NAMALWA (cell line): ENCODE data around the gene TTC7B.

Experiments
- DNase-seq: peaks from one replicate; pipeline ENCODE4 v3.0.0-alpha.2; 2015; ENCODE audit warnings: low spot score

Gene TTC7B

DNA sequence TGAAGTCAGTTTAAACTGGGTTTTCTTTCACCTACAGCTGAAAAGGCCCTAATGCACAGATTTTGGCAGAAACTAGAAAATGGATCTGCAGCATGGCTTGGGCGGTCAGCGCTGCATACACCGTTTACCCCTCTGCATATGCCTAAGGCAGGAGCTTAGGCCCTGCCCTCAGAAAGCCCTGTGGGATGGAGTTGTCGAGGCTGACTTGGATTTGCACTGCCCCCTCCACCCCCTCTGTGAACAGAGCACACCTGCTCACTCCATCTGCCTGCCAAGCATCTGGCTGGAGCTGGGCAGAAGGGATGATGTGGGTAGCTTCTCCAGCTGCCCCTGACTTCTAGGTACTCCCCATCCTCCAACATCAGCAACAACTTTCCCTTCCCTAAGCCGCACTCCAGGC is 41.9 kb downstream of the TTC7B start:
- no peak for DNase-seq

DNA sequence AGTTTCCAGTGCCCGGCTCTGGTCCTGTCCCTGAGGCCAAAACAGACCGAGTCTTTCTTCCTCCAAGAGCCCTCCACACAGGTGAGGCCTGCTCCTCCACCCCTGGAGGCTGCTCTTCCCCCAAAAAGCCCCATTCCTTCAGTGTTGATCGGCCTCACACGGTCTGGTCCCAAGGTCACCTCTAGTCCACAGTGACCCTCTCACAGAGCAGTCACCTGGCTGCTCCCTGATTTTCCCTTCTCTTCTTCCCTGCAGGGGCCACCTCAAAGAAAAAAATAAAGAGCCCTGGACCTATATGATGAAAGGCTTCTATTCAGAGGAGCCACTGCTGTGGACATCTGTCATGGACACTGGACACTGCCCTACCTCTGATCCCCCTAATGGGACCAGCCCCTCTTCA is 42.5 kb downstream of the TTC7B start:
- DNase-seq = no peak

DNA sequence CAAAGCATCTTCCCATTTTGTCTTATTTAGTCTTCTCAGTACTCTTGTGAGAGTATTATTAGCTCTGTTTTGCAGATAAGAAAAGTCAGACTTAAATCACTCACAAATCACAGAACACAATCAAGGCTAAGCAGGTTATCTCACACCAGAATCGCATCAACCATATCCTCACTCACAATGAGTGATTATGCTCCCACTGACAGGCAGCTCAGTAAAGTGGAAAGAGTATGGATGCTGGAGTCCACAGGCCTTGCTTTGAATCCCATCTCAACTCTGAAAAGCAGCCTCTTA is 43.1 kb downstream of the TTC7B start:
- no peak for DNase-seq

DNA sequence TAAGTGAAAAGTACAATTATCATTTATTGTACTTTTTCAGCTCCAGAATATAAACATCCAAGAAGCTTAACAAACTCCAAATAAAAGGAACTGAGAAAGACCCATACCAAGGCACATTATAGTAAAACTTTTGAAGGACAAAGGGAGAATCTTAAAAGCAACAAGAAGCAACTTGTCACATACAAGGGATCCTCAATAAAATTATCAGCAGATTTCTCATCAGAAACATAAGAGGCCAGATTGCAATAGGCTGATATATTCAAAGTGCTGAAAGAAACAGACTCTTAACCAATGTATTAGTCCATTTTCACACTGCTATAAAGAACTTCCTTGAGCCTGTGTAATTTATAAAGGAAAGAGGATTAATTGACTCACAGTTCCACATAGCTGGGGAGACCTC is 48.3 kb downstream of the TTC7B start:
- no peak for DNase-seq

DNA sequence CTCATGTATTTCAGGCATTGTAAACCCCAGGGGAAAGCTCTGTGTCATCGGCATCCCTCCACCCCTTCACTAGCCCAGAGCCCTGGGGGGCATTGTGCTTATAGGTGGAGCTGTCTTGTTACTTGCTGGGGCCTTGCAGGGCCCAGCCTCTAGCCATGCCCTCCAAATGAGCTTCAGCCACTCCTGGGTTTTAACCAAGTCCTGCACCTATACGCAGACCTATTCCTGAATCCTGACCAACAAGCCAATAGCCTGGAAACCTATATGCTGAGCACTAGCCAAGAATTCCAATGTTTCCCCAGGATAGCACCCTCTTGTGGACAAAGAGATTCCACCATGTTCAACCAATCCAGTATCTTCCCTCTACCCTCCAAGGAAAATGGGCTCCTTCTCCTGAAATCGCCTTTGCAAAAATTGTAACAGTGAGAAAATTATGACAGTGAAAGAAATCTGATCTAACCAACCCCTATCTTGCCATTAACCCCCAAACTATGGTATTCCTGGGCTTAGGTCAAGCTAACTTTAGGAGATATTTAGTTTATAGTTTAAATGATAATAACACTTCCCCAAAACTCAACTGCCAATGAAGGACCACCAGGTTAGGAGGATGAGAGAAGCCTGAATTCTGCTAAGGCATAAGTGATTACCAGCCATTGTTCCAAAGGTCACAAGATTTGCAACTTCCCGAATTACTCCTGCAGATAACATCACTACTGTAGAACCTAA is 55.5 kb downstream of the TTC7B start:
- peak; percentile 21 for DNase-seq

DNA sequence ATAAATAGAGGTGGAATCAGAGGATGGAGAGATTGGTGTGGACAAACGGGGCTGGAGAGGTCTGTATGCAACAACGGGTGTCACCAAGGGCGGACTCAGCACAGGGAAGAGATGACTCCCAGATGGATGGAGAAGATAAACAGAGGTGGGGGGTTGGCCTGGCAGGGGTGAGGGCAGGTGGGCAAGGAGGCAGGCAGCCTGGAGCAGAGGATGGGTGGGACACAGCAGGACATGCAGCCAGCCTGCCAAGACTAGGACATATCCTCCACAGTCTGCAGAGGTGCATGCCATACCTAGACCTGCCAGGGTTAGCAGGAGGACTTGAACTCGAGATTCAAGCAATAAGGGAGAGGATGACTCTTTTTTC is 56.2 kb downstream of the TTC7B start:
- no peak for DNase-seq

DNA sequence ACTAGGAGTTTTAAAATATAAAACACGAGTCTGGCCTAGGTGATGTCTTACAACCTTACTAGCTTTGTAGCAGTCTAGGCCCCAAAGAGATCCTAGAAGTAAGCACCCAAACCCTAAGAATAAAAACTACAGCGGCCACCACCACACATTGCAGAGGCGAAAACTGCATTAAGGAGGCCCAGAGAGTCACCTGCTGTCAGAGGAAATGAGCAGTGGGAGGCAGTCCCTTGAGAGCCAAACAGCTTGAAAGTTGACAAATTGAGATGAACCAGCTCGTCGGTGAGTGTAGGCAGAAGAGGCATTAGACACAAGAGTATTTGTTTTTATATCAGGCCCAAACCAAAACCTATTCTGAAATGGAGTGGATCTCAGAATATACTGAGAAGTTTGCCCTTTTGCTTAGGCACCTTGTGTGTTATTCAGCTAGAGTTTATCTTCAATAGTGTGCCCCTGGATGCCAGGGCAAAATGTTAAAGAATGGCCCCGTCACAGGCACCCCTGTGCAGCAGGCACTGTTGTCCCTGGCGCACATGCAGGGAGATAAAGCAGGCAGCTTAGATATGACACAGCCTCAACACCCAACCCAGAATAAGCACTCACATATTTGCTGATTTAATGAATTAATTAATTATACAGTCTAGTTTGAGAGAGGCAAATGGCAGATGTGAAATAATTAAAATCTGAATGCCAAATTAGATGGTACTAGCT is 56.7 kb downstream of the TTC7B start:
- peak; percentile 47 for DNase-seq

DNA sequence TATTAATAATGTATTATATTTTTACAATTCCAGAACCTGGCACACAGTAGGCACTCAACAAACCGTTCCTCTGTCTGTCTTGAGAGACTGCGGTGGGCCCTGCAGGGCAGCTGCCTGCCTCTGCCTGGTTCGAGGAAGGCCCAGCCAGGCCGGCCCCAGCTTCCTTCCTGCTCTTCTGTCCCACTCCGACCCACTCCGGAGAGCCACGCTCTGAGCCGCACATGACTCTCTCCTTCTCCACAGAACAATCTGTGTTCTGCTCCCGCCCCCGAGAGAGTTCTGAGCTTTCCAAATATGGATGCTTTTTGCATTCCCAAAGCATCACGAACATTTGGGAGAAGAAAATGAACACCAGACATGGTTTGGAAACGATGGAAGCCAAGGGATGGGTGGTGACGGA is 57.3 kb downstream of the TTC7B start:
- no peak for DNase-seq

DNA sequence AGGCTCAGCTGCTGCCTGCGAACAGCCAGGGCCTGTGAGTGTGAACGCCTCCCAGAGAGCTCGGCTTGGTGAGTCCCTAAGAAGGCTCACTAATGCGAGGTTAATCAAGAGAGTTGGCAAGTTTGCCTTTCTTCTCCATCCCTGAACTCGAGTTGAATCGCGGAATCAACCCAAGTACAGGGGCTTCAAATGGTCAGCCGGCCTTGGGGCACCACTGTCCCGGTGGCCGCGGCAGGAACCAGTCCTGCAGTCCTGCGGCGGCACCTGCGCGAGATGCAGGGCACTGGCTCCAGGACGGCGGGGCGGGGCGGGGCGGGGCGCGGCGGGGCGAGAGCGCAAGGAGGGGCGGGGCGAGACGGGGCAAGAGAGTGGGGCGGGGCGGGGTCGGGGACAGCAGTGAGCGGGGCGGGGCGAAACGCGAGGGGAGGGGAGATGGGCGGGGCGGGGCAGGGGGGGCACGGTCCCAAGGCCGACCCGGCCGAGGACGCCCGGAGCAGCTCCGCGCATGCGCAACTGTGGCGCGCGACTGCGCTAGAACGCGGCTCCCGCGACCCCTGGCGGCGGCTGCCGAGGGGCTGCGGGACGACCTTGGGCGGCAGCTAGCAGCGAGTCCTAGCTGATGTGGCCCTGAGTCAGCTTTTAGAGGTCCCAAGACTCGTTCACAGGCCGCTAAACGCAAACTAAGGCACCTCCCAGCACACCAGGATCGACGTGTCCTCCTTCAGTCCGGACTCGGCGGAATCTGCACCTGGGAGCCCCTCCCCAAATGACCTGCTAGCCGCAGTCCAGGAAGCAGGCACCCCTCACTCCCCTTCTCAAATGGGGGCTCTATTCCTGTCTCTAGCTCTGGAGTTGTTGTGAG is 58.0 kb downstream of the TTC7B start:
- DNase-seq = peak; percentile 95

DNA sequence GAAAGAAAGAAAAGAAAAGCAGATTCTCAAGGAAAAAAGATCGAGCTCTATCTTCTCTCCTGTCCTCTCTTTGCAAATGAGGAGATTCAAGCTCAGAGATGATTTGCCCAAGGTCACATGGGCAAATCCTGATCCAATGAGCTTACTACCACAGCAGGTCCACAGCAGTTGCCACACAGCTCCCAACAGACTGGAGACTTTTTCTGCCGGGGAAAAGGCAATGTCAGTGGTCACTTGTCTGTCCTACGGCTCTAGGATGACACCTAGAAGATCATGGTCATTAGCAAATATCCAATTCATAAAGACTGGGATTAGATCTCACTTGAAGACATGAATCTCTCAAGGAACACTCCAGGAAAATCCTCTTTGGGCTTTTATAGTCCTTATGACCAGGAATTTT is 58.8 kb downstream of the TTC7B start:
- DNase-seq = peak; percentile 13

DNA sequence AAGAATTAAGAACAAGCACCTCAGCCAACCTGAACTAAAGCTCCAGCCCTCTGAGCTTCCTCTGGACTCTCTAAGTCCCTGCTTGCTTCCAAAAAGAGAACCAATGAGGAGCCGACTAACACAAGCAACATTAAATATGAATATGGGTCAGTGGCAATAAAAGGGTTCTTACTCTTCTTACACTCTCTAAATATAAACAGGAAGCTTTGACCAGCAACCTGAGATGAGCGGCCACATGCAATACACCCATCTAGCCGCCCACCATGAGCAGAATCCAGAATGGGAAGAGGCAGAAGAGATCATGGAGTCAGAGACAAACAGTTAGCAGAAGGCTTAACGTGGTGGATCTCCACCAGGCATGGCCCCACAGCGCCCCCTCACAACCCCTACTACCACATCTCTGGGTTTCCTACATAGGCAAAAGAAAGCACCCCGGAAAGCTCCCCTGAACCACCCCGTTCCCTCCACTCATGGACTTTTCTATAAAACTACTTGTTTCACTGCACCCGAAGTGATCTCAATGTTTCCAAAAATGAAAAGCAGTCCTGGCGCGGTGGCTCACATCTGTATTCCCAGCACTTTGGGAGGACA is 59.4 kb downstream of the TTC7B start:
- peak; percentile 22 for DNase-seq

DNA sequence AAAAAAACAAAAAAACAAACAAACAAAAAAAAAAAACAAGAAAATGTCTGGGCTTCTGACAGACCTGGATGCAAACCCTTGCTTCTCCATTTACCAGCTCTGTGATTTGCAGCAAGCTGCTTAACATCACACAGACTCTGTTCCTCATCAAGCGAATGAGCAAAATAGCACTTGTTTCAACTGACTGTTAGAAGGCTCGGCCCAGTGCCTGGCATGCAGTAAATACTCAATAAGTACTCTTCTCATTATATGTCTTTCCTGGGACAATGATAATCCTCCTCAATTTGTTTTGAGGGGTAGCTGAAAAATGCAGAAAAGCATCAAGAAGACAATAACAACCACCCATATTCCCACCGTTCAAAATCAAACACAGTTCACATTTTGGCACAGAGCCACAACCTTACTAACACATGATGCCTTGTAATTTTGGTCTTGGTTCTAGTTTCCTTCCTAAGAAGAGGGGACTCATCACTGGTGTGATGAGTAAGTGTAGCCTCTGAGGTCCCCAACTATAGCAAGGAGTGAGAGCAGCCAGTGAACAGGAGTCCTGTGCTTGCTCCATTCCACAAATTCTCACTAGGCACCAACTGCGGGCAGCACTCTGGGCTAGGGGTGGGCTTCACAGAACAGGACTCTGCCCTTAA is 60.4 kb downstream of the TTC7B start:
- no peak for DNase-seq

DNA sequence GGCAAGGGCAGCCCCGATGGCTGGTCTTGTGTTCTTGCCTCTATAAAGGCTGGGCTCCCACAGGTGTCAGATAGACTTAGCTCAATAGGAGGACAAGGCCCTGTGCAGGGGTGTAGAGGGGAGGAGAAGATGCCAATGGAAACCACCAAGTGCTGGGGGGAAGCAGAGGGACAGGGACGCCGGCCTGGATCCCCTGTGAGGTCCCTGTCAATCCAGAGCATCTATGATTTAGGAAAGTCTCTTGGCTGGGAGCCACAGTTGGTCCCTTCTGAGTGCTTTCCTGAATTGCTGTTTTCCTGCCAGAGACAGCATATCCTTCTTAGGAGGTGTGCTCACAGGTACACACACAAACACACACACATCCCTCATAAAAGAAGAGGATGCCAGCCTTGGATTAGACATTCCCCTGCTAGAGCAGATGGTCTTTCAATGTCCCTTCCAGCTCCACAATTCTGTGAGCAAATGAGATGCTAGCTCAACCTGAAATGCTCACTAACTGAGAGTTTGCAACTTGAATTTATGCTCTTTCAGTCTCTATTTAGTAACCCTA is 62.7 kb downstream of the TTC7B start:
- DNase-seq = no peak

DNA sequence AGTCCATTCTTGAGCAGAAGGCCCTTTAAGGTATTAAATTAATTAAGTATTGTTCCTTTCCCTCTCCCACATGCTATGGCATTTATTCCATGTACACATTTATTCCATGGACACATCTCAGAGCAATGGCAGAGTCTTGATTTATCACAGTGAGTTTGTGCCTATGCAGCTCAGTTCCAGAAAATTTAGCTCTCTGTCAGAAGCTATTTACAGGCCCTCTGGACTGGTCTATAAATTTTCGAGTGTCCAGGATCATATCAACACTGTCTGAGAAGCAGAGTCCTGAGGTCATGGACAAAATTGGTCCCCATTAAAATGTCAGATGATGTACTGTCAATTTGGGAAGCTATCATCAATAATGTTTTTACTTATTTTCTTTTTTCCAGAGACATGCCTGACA is 65.5 kb downstream of the TTC7B start:
- no peak for DNase-seq

DNA sequence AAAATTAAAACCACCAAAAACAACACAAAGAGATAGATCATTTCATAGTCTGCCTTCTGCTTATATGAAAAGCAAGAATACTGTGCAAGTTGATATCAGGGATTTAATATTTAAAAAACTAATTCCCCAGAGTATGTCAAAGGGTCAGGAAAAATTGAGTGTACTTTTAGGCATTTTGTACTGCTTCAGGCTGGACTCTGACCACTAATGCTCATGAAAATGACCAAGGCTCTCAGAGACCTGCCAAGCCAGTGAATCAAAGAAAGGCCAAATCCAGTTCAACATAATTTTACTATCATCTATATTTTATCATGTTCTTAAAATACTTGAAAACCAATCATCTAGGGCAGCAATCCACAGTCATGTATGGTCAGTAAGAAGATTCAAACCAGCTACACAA is 66.0 kb downstream of the TTC7B start:
- DNase-seq = no peak

DNA sequence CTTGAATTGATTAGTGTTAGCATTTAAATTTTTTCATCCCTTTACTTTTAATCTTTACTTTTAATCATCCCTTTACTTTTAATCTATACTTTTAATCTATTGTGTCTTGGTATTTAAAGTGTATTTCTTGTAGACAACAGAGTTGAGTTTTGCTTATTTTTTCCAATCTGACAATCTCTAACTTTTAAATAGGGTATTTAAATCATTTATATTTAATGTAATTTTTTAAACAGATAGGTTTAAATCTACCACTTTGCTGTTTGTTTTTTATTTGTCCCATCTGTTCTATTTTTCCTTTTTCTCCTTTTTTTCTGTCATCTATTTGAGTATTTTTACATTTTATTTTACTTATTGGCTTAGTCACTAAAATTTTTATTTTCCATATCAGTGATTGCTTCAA is 68.3 kb downstream of the TTC7B start:
- DNase-seq = no peak

DNA sequence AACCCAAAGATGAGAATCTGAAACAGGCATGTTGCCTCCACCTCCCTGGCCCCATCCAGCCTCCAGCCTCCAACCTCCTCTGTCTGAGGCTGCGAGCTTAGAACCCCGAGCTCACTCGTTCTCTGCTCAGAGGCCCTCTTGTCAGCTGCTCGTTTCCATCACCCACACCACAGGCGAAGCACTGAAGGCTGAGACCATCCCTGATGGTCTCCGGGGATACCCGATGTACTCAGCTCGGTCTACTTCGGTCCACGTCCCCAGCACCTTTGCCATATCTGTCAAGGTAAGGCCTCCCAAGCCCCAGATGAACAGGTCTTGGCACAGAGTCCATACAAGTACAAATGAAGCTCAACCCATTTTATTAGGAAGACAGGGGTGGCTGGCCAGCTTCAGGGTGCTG is 72.4 kb downstream of the TTC7B start:
- no peak for DNase-seq

DNA sequence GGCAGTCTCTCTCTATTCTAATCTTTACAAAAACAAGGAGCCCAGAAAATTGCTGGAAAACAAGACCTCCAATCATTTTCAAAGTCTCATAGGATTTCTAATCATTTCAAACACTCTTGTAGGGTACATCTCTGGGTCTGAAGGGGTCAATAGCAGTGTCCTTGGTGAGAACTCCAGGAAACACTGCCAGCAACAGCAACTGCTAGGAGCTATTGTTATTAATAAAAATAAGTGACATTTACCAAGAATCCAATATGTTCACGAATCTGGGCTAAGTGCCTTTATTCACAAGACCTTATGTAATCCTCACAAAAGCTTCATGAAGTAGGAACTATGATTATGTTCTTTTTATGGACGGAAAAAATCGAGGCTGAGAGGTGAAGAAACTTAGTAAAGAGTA is 72.8 kb downstream of the TTC7B start:
- DNase-seq = no peak

DNA sequence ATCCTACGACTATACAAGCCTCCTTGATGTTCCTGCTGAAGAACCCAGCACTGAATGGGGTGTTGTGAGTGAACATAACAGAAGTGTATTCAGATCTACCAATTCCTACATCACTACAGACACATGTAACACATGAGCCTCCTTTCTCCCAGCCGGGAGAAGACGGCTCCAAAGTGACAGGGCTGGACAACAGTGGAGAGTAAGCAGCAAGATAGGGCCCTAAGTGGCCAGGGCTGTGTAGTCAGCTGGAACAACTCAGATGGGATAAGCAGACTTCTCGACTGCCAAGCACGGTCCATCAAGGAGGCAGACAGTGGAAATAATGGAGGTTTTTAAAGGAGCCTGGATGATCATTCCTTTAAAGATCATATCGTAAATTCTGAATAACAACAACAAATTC is 73.5 kb downstream of the TTC7B start:
- no peak for DNase-seq

DNA sequence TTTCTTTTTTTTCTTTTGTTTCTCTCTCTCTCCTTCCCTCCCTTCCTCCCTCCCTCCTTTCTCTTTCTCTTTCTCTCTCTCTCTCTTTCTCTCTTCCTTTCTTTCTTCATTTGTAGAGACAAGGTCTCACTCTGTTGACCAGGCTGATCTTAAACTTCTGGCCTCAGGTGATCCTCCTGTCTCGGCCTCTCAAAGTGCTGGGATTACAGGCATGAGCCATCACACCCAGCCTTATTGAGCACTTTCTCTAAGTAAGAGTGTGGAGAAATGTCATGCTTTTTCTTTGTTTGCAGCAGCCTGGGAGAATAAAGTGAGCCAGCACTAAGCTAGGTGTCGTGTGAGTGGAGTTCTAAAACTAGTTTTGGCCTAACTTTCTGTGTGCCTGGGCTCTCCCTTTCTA is 74.0 kb downstream of the TTC7B start:
- DNase-seq = no peak

DNA sequence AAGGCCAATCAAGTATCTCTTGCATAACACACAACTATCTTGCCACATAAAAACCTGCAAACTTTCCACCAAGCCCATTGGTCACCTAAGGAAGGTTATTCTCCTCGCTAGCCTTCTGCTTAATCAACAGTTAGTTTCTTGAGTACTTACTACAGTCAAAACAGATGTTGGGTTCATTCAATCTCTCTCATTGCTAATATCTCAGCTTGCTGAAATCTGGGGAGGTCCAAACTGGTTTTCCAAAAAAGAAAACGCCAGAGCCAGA is 74.6 kb downstream of the TTC7B start:
- DNase-seq = no peak

DNA sequence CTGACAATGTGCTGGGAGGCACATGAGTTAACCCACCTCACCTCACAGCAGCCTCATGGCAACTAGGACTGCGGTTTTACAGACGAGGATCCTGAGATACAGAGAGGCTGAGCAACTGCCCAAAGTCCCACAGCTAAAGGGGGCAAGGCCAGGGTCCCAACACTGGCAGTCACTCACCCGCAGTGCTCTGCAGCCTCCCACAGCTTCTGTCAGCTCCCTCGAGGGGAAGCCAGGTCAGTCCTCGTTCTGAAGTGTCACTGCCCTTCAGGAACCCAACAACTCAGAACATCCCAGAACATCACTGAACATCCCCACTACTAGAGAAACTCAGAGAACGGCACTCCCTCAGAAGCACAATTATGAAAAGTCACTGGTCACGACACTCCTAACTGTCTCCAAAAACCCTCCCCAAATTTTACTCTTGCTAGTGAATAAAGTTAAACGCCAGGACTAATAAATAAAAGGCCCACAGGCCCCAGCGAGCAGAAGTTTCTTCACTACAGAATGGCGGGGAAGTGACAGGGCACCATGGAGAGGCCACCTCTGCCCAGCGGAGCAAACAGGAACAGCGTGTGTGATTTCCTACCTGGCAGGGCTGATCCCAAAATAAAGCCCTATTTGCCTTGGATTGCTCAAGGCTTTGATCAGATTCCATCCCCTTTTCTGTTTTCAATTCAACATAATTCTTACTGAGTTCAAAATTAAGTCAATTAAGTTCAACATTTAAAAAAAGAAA is 75.1 kb downstream of the TTC7B start:
- no peak for DNase-seq
